HCT116 (cell line): ENCODE measurements around the gene SYTL2. TPM values are rescaled to one million over a fixed set of nuclear protein-coding genes. Genes with fewer than 3 reads are reported as not detected.

ENCODE experiments used
- ATAC-seq: fragments of 200-7000 bp; cut with Tn5 transposase; 2 replicates; pipeline ENCODE4 v1.9.1; 2020; ENCODE audit warnings: mild to moderate bottlenecking, moderate library complexity
- BruUV-seq: library from RNA; stranded (reverse); fragments of 400-500 nt; replicated peaks from 2 replicates; lab custom pipeline; 2021; lab: Mats Ljungman, UMichigan
- CTCF ChIA-PET: fragments of 300-600 bp; sonication (Branson Sonifier 250); formaldehyde crosslinking; loops from one replicate; lab custom pipeline; 2021; ENCODE audit warnings: antibody characterized with exemption; lab: Charles Lee
- POLR2A ChIA-PET: fragments of 300-600, 350-600 bp; sonication (Branson Sonifier 250); formaldehyde crosslinking; loops from one replicate; lab custom pipeline; 2021; ENCODE audit warnings: antibody characterized with exemption; lab: Charles Lee
- RAD21 ChIA-PET, 2 experiments: fragments of 300-600 bp; sonication (Branson Sonifier 250); formaldehyde crosslinking; loops; one replicate each; lab custom pipeline; 2023; ENCODE audit warnings: low total read pairs in 2 of 2; ENCODE audit not compliant: uncharacterized antibody in 2 of 2, unreplicated experiment in 2 of 2, low non-redundant PET in 1 of 2; lab: Charles Lee
- DNase-seq: peaks from one replicate; pipeline ENCODE4 v3.0.0-alpha.2; 2010; ENCODE audit warnings: low read depth, low spot score
- H2AFZ ChIP-seq: fragments of 200-600 bp; shearing (Covaris generic), sonication (generic); 2 replicates; pipeline ENCODE4 v1.6.1; 2017; ENCODE audit warnings: low read depth, mixed run types, mixed read lengths, antibody characterized with exemption, low read length; ENCODE audit not compliant: poor library complexity, severe bottlenecking
- H3K27ac ChIP-seq: 2 replicates; pipeline ENCODE4 v1.5.1; 2012; ENCODE audit warnings: low read depth, low read length
- H3K27me3 ChIP-seq: fragments of 200-600 bp; sonication (generic); 2 replicates; pipeline ENCODE4 v1.6.1; 2016; ENCODE audit warnings: mixed run types, low read length, mixed read lengths; ENCODE audit not compliant: insufficient read depth
- H3K36me3 ChIP-seq, 2 experiments: fragments of 200-500 bp in 1 of 2; fragments of 200-600 bp in 1 of 2; sonication (Bioruptor generic) in 1 of 2; sonication (generic) in 1 of 2; 2 replicates each; pipeline versions ENCODE4 v1.5.1 to v1.6.1; 2014 to 2016; ENCODE audit warnings: low read length in 2 of 2, inconsistent platforms in 1 of 2, mixed read lengths in 1 of 2, mixed run types in 1 of 2; ENCODE audit not compliant: insufficient read depth in 2 of 2, control insufficient read depth in 1 of 2
- H3K4me1 ChIP-seq, 2 experiments: fragments of 200-600 bp in 1 of 2; sonication (generic) in 1 of 2; 2 replicates each; pipeline versions ENCODE4 v1.5.1 to v1.6.1; 2012 to 2017; ENCODE audit warnings: low read length in 2 of 2, inconsistent platforms in 1 of 2, mild to moderate bottlenecking in 1 of 2, mixed read lengths in 1 of 2, mixed run types in 1 of 2, moderate library complexity in 1 of 2; ENCODE audit not compliant: insufficient read depth in 2 of 2, control insufficient read depth in 1 of 2
- H3K4me2 ChIP-seq: fragments of 200-600 bp; sonication (generic); 2 replicates; pipeline ENCODE4 v1.6.1; 2017; ENCODE audit warnings: mixed run types, low read length, mixed read lengths
- H3K4me3 ChIP-seq, 2 experiments: fragments of 200-600 bp in 1 of 2; sonication (generic) in 1 of 2; replicated peaks in 1 of 2; 2 replicates each; pipeline ENCODE4 v1.5.1; 2011 to 2016; ENCODE audit warnings: low read length in 2 of 2, control low read depth in 1 of 2, low read depth in 1 of 2, mild to moderate bottlenecking in 1 of 2, mixed read lengths in 1 of 2, mixed run types in 1 of 2
- H3K79me2 ChIP-seq: fragments of 200-600 bp; sonication (generic); 2 replicates; pipeline ENCODE4 v1.6.1; 2017; ENCODE audit warnings: mild to moderate bottlenecking, mixed run types, low read length, moderate library complexity, mixed read lengths; ENCODE audit not compliant: insufficient read depth
- H3K9ac ChIP-seq: fragments of 200-600 bp; sonication (generic); 2 replicates; pipeline ENCODE4 v1.6.1; 2016; ENCODE audit warnings: low read length, mixed read lengths
- H3K9me2 ChIP-seq: fragments of 200-600 bp; sonication (generic), shearing (Covaris generic); 2 replicates; pipeline ENCODE4 v1.6.1; 2017; ENCODE audit warnings: mixed run types, mild to moderate bottlenecking, moderate library complexity; ENCODE audit not compliant: insufficient read depth
- H3K9me3 ChIP-seq, 2 experiments: fragments of 200-500 bp in 1 of 2; fragments of 200-600 bp in 1 of 2; sonication (Bioruptor generic) in 1 of 2; sonication (generic) in 1 of 2; 2 replicates each; pipeline ENCODE4 v1.6.1; 2014 to 2017; ENCODE audit warnings: low read length in 2 of 2, mixed read lengths in 2 of 2, inconsistent platforms in 1 of 2, low read depth in 1 of 2, mild to moderate bottlenecking in 1 of 2, mixed run types in 1 of 2, moderate library complexity in 1 of 2; ENCODE audit not compliant: control insufficient read depth in 1 of 2, insufficient read depth in 1 of 2
- H4K20me1 ChIP-seq: fragments of 200-600 bp; sonication (generic), shearing (Covaris generic); 2 replicates; pipeline ENCODE4 v1.6.1; 2017; ENCODE audit warnings: mixed run types, mild to moderate bottlenecking, moderate library complexity; ENCODE audit not compliant: insufficient read depth
- CEBPB ChIP-seq: IDR thresholded peaks from 2 replicates; pipeline ENCODE4 v1.6.1; 2012; ENCODE audit warnings: low read depth
- EGR1 ChIP-seq: IDR thresholded peaks from 2 replicates; pipeline ENCODE4 v1.6.1; 2012; ENCODE audit warnings: low read depth
- ELF1 ChIP-seq: IDR thresholded peaks from 2 replicates; pipeline ENCODE4 v1.6.1; 2012; ENCODE audit warnings: low read depth, borderline replicate concordance
- FOSL1 ChIP-seq: IDR thresholded peaks from 2 replicates; pipeline ENCODE4 v1.6.1; 2012; ENCODE audit warnings: low read depth
- JUND ChIP-seq: IDR thresholded peaks from 2 replicates; pipeline ENCODE4 v1.6.1; 2012
- POLR2A ChIP-seq: IDR thresholded peaks from 2 replicates; pipeline ENCODE4 v1.7.0; 2011; ENCODE audit warnings: borderline replicate concordance; ENCODE audit not compliant: insufficient read depth, insufficient read length; ENCODE audit errors: extremely low read depth
- POLR2AphosphoS5 ChIP-seq: IDR thresholded peaks from 2 replicates; pipeline ENCODE4 v1.6.1; 2011; ENCODE audit warnings: mild to moderate bottlenecking, low read depth, low read length, moderate library complexity
- RAD21 ChIP-seq: IDR thresholded peaks from 2 replicates; pipeline ENCODE4 v1.6.1; 2012; ENCODE audit warnings: low read depth, mild to moderate bottlenecking
- SIN3A ChIP-seq: IDR thresholded peaks from 2 replicates; pipeline ENCODE4 v1.6.1; 2012; ENCODE audit warnings: low read depth
- SP1 ChIP-seq: IDR thresholded peaks from 2 replicates; pipeline ENCODE4 v1.6.1; 2012; ENCODE audit warnings: low read depth
- SRF ChIP-seq: IDR thresholded peaks from 2 replicates; pipeline ENCODE4 v1.6.1; 2012; ENCODE audit warnings: low read depth
- YY1 ChIP-seq: IDR thresholded peaks from 2 replicates; pipeline ENCODE4 v1.6.1; 2011; ENCODE audit warnings: low read length, low read depth, moderate library complexity, mild to moderate bottlenecking; ENCODE audit not compliant: insufficient replicate concordance; ENCODE audit errors: extremely low read depth
- ZNF274 ChIP-seq: fragments of 200-500 bp; sonication (Bioruptor generic); IDR thresholded peaks from 2 replicates; pipeline ENCODE4 v1.6.1; 2014; ENCODE audit warnings: mild to moderate bottlenecking, low read depth, low read length, inconsistent platforms
- intact Hi-C: fragments of 100-400 bp; cut with micrococcal nuclease; formaldehyde crosslinking; loops from 2 replicates; pipeline ENCODE4 v1.10.0; 2022
- total RNA-seq: library from RNA; stranded (reverse); gene quantifications from one replicate; pipeline ENCODE4 v1.2.1, GENCODE V29; 2021; ENCODE audit not compliant: unreplicated experiment
- TF ChIP-seq, protein P1 (sequence below): IDR thresholded peaks from 2 replicates; pipeline ENCODE4 v1.6.1; 2012; ENCODE audit warnings: low read depth
- TF ChIP-seq, protein P2 (sequence below): IDR thresholded peaks from 2 replicates; pipeline ENCODE4 v1.6.1; 2012
- TF ChIP-seq, protein P3 (sequence below): IDR thresholded peaks from 2 replicates; pipeline ENCODE4 v1.6.1; 2012

Gene SYTL2
- total RNA-seq, 1 experiment from 2014 or later: 12.6 TPM

DNA sequence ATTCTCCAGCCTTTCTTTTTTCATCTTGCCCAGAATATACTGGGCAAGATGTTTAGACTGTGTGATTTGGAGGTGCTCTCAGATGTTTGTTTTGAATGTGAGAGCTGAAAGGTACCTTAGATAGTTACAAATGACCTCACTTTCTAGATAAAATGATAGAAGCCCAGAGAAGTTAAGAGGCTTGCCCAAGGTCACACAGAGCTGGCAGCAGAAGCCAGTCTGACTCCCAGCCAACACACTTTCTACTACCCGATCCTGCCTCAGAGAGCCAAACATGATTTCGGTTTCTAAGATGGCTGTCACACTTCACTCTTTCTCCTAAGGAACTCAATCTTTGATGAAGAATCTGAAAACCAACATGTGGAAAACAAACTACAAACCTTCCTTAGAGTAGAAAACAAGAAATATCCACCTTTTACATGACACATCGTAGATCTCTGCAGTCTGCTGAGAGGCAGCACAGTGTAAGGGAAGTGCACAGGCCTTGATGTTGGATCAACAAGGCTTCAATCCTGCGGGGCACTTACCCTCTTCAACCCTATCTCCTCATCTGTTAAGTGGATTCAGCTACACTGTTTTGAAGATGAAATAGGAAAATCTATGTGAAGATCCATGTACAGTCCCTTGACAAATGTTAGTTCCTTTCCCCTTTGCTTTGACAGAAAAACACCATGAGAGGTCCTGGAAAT lies 58.6 kb downstream of the SYTL2 start:
- H3K36me3 ChIP-seq: no peaks in the 10 kb centered on the region
- no peak overlapping the region for H3K4me3 ChIP-seq
- ATAC-seq (no peak), DNase-seq (no peak)
- H3K9me2 ChIP-seq: no peaks in the 10 kb centered on the region
- CTCF ChIA-PET: no interaction called here
- no TSS peak for BruUV-seq
- POLR2A ChIA-PET: interaction anchor here (1.6 kb wide), 1 partner anchor 365 kb away, joined by 3 read pairs; no protein-coding TSS in a partner anchor
- H3K9ac ChIP-seq: no peak overlapping the region
- no peak overlapping the region for H2AFZ ChIP-seq
- intact Hi-C loops: no loop called here
- no peak overlapping the region for H3K4me2 ChIP-seq
- H3K79me2 ChIP-seq: no peaks in the 10 kb centered on the region
- no peaks in the 10 kb centered on the region for H3K9me3 ChIP-seq
- H3K27ac ChIP-seq: no peak overlapping the region
- H4K20me1 ChIP-seq: no peaks in the 10 kb centered on the region
- no peaks in the 10 kb centered on the region for H3K27me3 ChIP-seq
- peaks cover 0 to 8% of the 10 kb centered on the region in 2 experiments; a peak in 1 of 4 replicates for H3K4me1 ChIP-seq
- TF ChIP-seq, protein P1, sequence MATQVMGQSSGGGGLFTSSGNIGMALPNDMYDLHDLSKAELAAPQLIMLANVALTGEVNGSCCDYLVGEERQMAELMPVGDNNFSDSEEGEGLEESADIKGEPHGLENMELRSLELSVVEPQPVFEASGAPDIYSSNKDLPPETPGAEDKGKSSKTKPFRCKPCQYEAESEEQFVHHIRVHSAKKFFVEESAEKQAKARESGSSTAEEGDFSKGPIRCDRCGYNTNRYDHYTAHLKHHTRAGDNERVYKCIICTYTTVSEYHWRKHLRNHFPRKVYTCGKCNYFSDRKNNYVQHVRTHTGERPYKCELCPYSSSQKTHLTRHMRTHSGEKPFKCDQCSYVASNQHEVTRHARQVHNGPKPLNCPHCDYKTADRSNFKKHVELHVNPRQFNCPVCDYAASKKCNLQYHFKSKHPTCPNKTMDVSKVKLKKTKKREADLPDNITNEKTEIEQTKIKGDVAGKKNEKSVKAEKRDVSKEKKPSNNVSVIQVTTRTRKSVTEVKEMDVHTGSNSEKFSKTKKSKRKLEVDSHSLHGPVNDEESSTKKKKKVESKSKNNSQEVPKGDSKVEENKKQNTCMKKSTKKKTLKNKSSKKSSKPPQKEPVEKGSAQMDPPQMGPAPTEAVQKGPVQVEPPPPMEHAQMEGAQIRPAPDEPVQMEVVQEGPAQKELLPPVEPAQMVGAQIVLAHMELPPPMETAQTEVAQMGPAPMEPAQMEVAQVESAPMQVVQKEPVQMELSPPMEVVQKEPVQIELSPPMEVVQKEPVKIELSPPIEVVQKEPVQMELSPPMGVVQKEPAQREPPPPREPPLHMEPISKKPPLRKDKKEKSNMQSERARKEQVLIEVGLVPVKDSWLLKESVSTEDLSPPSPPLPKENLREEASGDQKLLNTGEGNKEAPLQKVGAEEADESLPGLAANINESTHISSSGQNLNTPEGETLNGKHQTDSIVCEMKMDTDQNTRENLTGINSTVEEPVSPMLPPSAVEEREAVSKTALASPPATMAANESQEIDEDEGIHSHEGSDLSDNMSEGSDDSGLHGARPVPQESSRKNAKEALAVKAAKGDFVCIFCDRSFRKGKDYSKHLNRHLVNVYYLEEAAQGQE: no peak
- RAD21 ChIA-PET: no interaction called here

DNA sequence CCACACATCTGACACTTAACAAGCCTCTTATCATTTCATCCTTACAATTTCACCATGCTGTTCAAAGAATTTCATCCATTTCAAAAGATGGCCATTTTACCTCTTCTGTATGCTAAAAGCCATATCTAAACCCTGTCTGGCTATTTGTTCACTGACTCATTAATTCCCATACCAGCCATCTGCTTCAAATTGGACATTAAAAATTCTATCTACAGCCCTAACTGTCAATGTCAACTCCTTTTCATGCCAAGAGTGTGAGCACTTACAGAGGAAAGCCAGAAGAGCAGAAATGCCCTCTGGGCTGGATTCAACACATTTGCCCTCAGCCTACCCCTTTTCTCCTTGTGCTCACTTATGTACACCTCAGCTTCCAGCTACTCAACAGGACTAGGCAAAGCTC lies 59.2 kb downstream of the SYTL2 start:
- H3K4me3 ChIP-seq: no peak overlapping the region
- H3K9me3 ChIP-seq: no peaks in the 10 kb centered on the region
- ChIA-PET CTCF (no interaction called here), POLR2A (no interaction called here), RAD21 (no interaction called here)
- ATAC-seq (no peak), DNase-seq (no peak)
- no peak overlapping the region for H2AFZ ChIP-seq
- H3K79me2 ChIP-seq: no peaks in the 10 kb centered on the region
- H3K36me3 ChIP-seq: no peaks in the 10 kb centered on the region
- H3K27me3 ChIP-seq: no peaks in the 10 kb centered on the region
- no peak overlapping the region for H3K4me2 ChIP-seq
- H4K20me1 ChIP-seq: no peaks in the 10 kb centered on the region
- no peak overlapping the region for H3K27ac ChIP-seq
- intact Hi-C loops: no loop called here
- H3K9me2 ChIP-seq: no peaks in the 10 kb centered on the region
- H3K4me1 ChIP-seq: peaks cover 0 to 7% of the 10 kb centered on the region in 2 experiments; a peak in 1 of 4 replicates
- no TSS peak for BruUV-seq
- no peak overlapping the region for H3K9ac ChIP-seq
- TF ChIP-seq, protein P2, sequence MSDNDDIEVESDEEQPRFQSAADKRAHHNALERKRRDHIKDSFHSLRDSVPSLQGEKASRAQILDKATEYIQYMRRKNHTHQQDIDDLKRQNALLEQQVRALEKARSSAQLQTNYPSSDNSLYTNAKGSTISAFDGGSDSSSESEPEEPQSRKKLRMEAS: no peak
- TF ChIP-seq JUND (no peak), FOSL1 (no peak), POLR2AphosphoS5 (no peak), SIN3A (no peak), SP1 (no peak), SRF (no peak), EGR1 (no peak), CEBPB (no peak), YY1 (no peak), ZNF274 (no peak), RAD21 (no peak), ELF1 (no peak), POLR2A (no peak)
- TF ChIP-seq, protein P3, sequence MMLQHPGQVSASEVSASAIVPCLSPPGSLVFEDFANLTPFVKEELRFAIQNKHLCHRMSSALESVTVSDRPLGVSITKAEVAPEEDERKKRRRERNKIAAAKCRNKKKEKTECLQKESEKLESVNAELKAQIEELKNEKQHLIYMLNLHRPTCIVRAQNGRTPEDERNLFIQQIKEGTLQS: no peak
